Ovary (tissue), 9 donors: ENCODE data around the gene KDM5C. TPM values are rescaled to one million over a fixed set of nuclear protein-coding genes. Genes with fewer than 3 reads are reported as not detected.

Experiments used
- DNase-seq, 5 donors: peaks; one replicate each; pipeline ENCODE4 v3.0.0-alpha.2; 2019 to 2020
- H3K27ac ChIP-seq, 2 donors: fragments of 200-600 bp; one replicate each; pipeline versions ENCODE4 v1.5.1 to v1.8.0; 2019 to 2022
- H3K27me3 ChIP-seq: fragments of 200-600 bp; one replicate; pipeline ENCODE4 v1.8.0; 2022
- H3K36me3 ChIP-seq: fragments of 200-600 bp; sonication (generic); one replicate; pipeline ENCODE4 v1.5.1; 2019
- H3K4me1 ChIP-seq: one replicate; pipeline ENCODE4 v1.8.1; 2013; ENCODE audit warnings: mild to moderate bottlenecking, moderate library complexity; ENCODE audit not compliant: insufficient read depth
- H3K4me3 ChIP-seq: fragments of 200-600 bp; sonication (generic); one replicate; pipeline ENCODE4 v1.5.1; 2017
- H3K9me3 ChIP-seq, 2 donors: fragments of 200-600 bp in 1 of 2; sonication (generic) in 1 of 2; one replicate each; pipeline versions ENCODE4 v1.5.1 to v1.8.1; 2013 to 2019; ENCODE audit warnings: mild to moderate bottlenecking in 1 of 2, moderate library complexity in 1 of 2
- CTCF ChIP-seq, 3 donors: fragments of 450-650 bp in 2 of 3; fragments of 200-600 bp in 1 of 3; IDR thresholded peaks; one replicate each; pipeline versions ENCODE4 v1.5.1 to v1.8.0; 2016 to 2022; ENCODE audit warnings: antibody characterized with exemption in 3 of 3, mild to moderate bottlenecking in 1 of 3
- EP300 ChIP-seq: sonication (generic); formaldehyde crosslinking; IDR thresholded peaks from one replicate; pipeline ENCODE4 v1.6.1; 2017; ENCODE audit warnings: antibody characterized with exemption
- POLR2A ChIP-seq: fragments of 450-650 bp; IDR thresholded peaks from one replicate; pipeline ENCODE4 v1.6.1; 2017; ENCODE audit warnings: antibody characterized with exemption, mild to moderate bottlenecking, moderate library complexity
- WGBS, 3 donors: extraction: QIAGEN DNeasy Blood & Tissue Kit in 1 of 3; methylation state at CpG; one replicate each; pipeline versions ENCODE4 v1.1.5 to v1.1.7; 2013 to 2017; 5-methylcytosine and 5-hydroxymethylcytosine counted together
- intact Hi-C, 4 donors: fragments of 100-400 bp; cut with DNase I; formaldehyde crosslinking; loops; one replicate each; pipeline versions ENCODE4 v1.11.0 to v1.15.1; 2022 to 2023
- microRNA-seq, 3 donors: library from miRNA; unstranded; fragments of <30 nt; microRNA quantifications; one replicate each; pipeline versions ENCODE4 to v1.2.0, GENCODE V29; 2019 to 2020
- polyA plus RNA-seq, 2 donors: library from polyadenylated mRNA; stranded (reverse); fragments of 200-250 nt in 1 of 2; fragments of 350-450 nt in 1 of 2; fragmentation: Illumina TruSeq in 1 of 2; extraction: RNeasy Lipid Tissue Mini Kit (QIAGEN cat#74804) in 1 of 2; gene quantifications; one replicate each; pipeline ENCODE4 v1.2.3, GENCODE V29; 2013 to 2014
- small RNA-seq: library from RNA; depleted of rRNA; stranded (forward); fragments of <200 nt; gene quantifications from one replicate; pipeline ENCODE3, GENCODE V24; 2016
- total RNA-seq, 7 donors: library from RNA; depleted of rRNA in 2 of 7; stranded (reverse); fragments of >200 nt in 2 of 7; fragmentation: NEBNext Ultra II Directional in 3 of 7; extraction: Animal tissue kit (Norgen Biotek cat#: 25700) in 3 of 7; gene quantifications; one replicate each; pipeline versions ENCODE4 v1.1.0 to v1.2.4, GENCODE V29; 2016 to 2023
- donor health status: DM: no; HTN: no; CAD: no; lungs with moderate emphysema.
- donor health status: DM: no; HTN: no; CAD: no.
- donor health status: Bipolar disorder and iron deficiency.
- donor health status: DM: yes; HTN: yes; CAD: no.
- donor health status: DM: no; HTN: no; CAD: no.
- donor health status: DM: yes; HTN: yes; CAD: no.

Gene KDM5C
- total and polyA plus RNA-seq, 9 donors = 41.4 to 121 (median 95.2) TPM

- H3K27ac ChIP-seq = no peak overlapping the region
- TF ChIP-seq EP300 (no peak), CTCF (IDR thresholded peaks at IDR 0.05) (no peak), POLR2A (no peak)
- no peaks in the 10 kb centered on the region for H3K4me1 ChIP-seq
- peaks cover 0 to 8% of the 10 kb centered on the region in 2 donors for H3K9me3 ChIP-seq
- no peaks in the 10 kb centered on the region for H3K36me3 ChIP-seq
- intact Hi-C loops = loop anchor here in 2 of 4 donors (5.0 to 10.0 kb wide), 2 partner anchors 59 to 1048 kb away; no protein-coding TSS in a partner anchor
- H3K4me3 ChIP-seq = no peak overlapping the region
- 74 to 77% (median 74%) methylated on average over 8 of the region's 8 CpGs for WGBS, 3 donors
- H3K27me3 ChIP-seq = no peaks in the 10 kb centered on the region
- no peak for DNase-seq
Observed at GRCh38 chrX:53155512-53156206, 69.3 kb downstream of the KDM5C start.

- DNase-seq = no peak
- no peaks in the 10 kb centered on the region for H3K27me3 ChIP-seq
- intact Hi-C loops = loop anchor here in 1 of 4 donors (10.0 kb wide), 1 partner anchor 61 kb away; no protein-coding TSS in a partner anchor
- no peaks in the 10 kb centered on the region for H3K36me3 ChIP-seq
- no peak overlapping the region for H3K4me3 ChIP-seq
- TF ChIP-seq EP300 (no peak), POLR2A (no peak), CTCF (IDR thresholded peaks at IDR 0.05) (no peak)
- no peaks in the 10 kb centered on the region for H3K4me1 ChIP-seq
- H3K27ac ChIP-seq = no peak overlapping the region
- 76 to 89% (median 82%) methylated on average over 1 of the region's 1 CpG for WGBS, 3 donors
- peaks cover 0 to 8% of the 10 kb centered on the region in 2 donors for H3K9me3 ChIP-seq
Observed at GRCh38 chrX:53153581-53153980, 71.4 kb downstream of the KDM5C start.

Small RNAs within 50 kb of the gene (microRNA-seq; reads per million reads assigned to microRNA genes)
- 1.2 to 2.7 (median 1.9) reads per million in 3 donors for gene MIR6894
- 0 reads per million in 3 donors for gene MIR6895

Small RNAs within 50 kb of the gene (small RNA-seq; reads per million reads assigned to genes)
- gene AL139396.1 (not detected), gene MIR6894 (not detected), gene MIR6895 (not detected)

Other genes with a start within 250 kb of the KDM5C start
- gene GPR173, start 176.4 kb downstream of the KDM5C start, total RNA-seq = 10 to 100 TPM in 3 of 7 donors, 1 to 10 TPM in 4; 2.9 to 15.6 (median 8.4) TPM
- 1 to 10 TPM; 4.0 to 4.1 TPM for gene GPR173, start 176.4 kb downstream of the KDM5C start, polyA plus RNA-seq
- gene TSPYL2, start 142.8 kb downstream of the KDM5C start, total RNA-seq = 100 to 1,000 TPM; 104 to 232 (median 166) TPM
- 100 to 1,000 TPM; 167 to 185 TPM for gene TSPYL2, start 142.8 kb downstream of the KDM5C start, polyA plus RNA-seq
- 10 to 100 TPM; 12.8 to 21.0 (median 15.3) TPM for gene KANTR, start 131.1 kb downstream of the KDM5C start, total RNA-seq
- gene KANTR, start 131.1 kb downstream of the KDM5C start, polyA plus RNA-seq = 1 to 10 TPM; 7.5 to 8.4 TPM
- 10 to 100 TPM in 6 of 7 donors, 1 to 10 TPM in 1; 9.7 to 20.1 (median 12.4) TPM for gene IQSEC2, start 56.4 kb upstream of the KDM5C start, total RNA-seq
- gene IQSEC2, start 56.4 kb upstream of the KDM5C start, polyA plus RNA-seq = 1 to 10 TPM; 8.2 to 8.7 TPM
- gene SMC1A, start 197.4 kb upstream of the KDM5C start, total RNA-seq = 10 to 100 TPM; 21.8 to 72.4 (median 57.0) TPM
- gene SMC1A, start 197.4 kb upstream of the KDM5C start, polyA plus RNA-seq = 10 to 100 TPM; 12.7 to 65.1 TPM
- gene RIBC1, start 197.7 kb upstream of the KDM5C start, total RNA-seq = 10 to 100 TPM in 1 of 7 donors, 1 to 10 TPM in 6; 1.8 to 25.2 (median 2.6) TPM
- 1 to 10 TPM; 2.1 to 2.8 TPM for gene RIBC1, start 197.7 kb upstream of the KDM5C start, polyA plus RNA-seq
- 100 to 1,000 TPM in 1 of 7 donors, 10 to 100 TPM in 6; 46.0 to 127 (median 89.5) TPM for gene HSD17B10, start 209.2 kb upstream of the KDM5C start, total RNA-seq
- gene HSD17B10, start 209.2 kb upstream of the KDM5C start, polyA plus RNA-seq = 10 to 100 TPM; 48.5 to 85.1 TPM